ENCODE results near the gene EPS8L1.
"Not testable (repeated sequence)": the region's sequence is repeated elsewhere in the genome, so short reads cannot be mapped to it uniquely, and the experiment has no call there.

The EPS8L1 gene

DNA sequence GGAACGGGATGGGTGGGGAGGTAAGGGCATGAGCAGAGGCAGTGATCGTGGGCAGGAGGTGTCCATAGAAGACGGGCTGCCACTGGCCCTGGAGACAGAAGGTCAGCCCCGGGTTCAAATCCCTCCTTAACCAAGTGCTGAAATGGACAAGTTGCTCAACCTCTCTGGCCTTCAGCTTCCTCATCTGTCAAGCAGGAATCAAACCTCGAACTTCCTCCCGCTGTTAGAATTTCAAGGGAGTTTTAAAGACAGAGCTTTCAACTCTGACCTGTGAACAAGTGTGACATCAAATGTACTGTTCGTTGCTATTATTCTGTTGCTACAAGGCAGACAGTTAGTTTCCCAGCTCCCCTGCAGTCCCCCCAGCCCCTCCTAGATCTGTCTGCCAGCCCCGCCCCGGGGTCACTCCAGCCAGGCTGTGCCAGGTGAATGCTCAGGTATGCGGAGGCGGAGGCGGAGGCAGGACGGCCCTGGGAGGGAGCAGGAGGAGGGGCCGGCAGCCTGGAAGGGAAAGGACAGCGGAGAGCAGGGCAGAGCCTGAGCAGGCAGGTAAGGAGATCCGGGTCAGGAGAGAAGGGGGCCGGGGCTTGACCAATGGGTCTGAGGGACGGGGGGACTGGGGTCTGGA lies at the start of gene EPS8L1:
TSS of gene EPS8L1 (plus strand) at position 499 of the 628 bp plus-strand sequence. CDS start 576 bp downstream, outside the sequence.
- no peak for DNase-seq (ENCODE audit: low read depth)
- no peak for TF ChIP-seq CTCF (IDR thresholded peaks at IDR 0.05; ENCODE audit: low read depth, low read length, missing control alignments)
- H3K4me3 ChIP-seq (ENCODE audit: low read depth, low read length) = no peak within 1 kb of the TSS

DNA sequence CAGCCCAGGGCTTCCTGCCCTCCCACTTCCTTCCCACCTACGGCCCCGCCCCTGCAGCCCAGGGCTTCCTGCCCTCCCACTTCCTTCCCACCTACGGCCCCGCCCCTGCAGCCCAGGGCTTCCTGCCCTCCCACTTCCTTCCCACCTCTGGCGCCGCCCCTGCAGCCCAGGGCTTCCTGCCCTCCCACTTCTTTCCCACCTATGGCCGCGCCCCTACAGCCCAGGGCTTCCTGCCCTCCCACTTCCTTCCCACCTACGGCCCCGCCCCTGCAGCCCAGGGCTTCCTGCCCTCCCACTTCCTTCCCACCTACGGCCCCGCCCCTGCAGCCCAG lies 48.6 kb upstream of the EPS8L1 start:
- not testable (repeated sequence) for H3K4me3 ChIP-seq (ENCODE audit: low read depth, low read length); DNase-seq (ENCODE audit: low read depth)

- no peak for TF ChIP-seq CTCF (IDR thresholded peaks at IDR 0.05; ENCODE audit: low read depth, low read length, missing control alignments)
- no peak for DNase-seq (ENCODE audit: low read depth)
- no peak overlapping the region for H3K4me3 ChIP-seq (ENCODE audit: low read depth, low read length)
These were observed 48.0 kb upstream of the EPS8L1 start for GRCh38 chr19:55027472-55028337.

DNA sequence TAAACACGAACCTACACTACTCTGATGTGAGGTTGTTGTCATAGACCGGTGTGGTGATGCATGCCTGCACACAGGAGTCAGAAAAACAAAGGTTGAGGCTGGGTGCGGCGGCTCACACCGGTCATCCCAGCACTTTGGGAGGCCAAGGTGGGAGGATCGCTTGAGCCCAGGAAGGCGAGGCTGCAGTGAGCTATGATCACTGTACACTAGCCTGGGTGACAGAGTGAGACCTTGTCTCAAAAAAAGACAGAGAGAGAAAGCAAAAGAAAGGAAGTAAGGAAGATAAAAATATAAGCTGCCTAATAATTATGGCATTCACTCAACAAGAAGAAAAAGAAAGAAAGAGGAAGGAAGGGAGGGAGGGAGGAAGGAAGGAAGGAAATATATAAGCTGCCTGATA lies 46.9 kb upstream of the EPS8L1 start:
- TF ChIP-seq CTCF (IDR thresholded peaks at IDR 0.05; ENCODE audit: low read depth, low read length, missing control alignments) = no peak
- DNase-seq (ENCODE audit: low read depth) = no peak
- no peak overlapping the region for H3K4me3 ChIP-seq (ENCODE audit: low read depth, low read length)

DNA sequence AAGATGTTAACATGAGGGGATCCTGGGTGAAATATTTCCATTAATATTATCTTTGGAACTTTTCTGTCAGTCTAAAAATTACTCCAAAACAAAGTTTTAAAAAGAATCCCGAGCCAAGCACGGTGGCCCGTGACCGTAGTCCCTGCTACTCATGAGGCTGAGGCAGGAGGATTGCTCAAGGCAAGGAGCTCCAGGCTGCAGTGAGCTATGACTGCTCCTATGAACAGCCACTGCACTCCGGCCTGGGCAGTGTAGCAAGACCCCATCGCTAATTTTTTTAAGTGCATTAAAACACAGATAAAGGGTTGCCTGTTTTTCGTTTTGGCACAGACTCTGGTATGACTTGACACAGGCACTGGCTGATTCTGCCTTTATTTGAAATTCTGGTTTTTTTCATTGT lies 44.5 kb upstream of the EPS8L1 start:
- DNase-seq (ENCODE audit: low read depth) = no peak
- TF ChIP-seq CTCF (IDR thresholded peaks at IDR 0.05; ENCODE audit: low read depth, low read length, missing control alignments) = no peak
- no peak overlapping the region for H3K4me3 ChIP-seq (ENCODE audit: low read depth, low read length)

- no peak for TF ChIP-seq CTCF (IDR thresholded peaks at IDR 0.05; ENCODE audit: low read depth, low read length, missing control alignments)
- no peak for DNase-seq (ENCODE audit: low read depth)
- H3K4me3 ChIP-seq (ENCODE audit: low read depth, low read length) = no peak overlapping the region
These were observed 43.4 kb upstream of the EPS8L1 start for GRCh38 chr19:55032170-55032800.

DNA sequence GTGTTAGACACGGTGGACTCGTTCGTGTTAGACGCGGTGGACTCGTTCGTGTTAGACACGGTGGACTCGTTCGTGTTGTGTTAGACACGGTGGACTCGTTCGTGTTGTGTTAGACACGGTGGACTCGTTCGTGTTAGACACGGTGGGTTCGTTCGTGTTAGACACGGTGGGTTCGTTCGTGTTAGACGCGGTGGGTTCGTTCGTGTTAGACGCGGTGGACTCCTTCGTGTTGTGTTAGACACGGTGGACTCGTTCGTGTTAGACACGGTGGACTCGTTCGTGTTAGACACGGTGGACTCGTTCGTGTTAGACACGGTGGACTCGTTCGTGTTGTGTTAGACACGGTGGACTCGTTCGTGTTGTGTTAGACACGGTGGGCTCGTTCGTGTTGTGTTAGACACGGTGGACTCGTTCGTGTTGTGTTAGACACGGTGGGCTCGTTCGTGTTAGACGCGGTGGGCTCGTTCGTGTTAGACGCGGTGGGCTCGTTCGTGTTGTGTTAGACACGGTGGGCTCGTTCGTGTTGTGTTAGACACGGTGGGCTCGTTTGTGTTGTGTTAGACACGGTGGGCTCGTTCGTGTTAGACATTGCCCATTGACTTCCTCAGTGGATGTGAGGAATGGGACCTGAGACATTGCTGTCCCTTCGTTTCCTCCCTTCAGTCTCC lies 42.6 kb upstream of the EPS8L1 start:
- DNase-seq (ENCODE audit: low read depth); H3K4me3 ChIP-seq (ENCODE audit: low read depth, low read length): not testable (repeated sequence)

Measured in GM12864 (cell line).